ENCODE results near the gene TRIM38.
A peak's percentile ranks its signal among the peaks of the same experiment; 100 is the strongest.

Gene TRIM38

DNA sequence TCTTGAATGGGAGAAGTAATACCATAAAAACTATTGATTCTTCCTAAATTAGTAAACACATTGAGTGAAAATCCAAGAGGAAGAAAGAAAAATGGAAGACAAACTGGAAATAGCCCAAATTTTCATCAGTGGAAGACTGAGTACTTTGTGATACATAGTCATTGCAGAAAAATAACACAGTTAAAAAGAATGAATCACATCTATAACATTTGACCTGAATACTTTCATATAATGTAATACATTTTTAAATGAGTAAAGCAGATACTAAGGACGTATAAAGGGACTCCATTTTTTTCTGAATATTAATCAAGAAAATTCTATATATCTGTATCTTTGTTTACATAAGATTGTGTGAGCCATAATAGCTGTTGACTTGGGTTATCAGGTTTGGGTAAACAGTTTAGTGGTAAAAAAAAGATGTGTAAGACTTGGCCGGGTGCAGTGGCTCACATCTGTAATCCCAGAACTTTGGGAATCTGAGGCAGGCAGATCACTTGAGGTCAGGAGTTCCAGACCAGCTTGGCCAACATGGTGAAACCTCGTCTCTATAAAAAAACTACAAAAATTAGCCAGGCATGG is 27.8 kb upstream of the TRIM38 start:
- Histone ChIP-seq H3K4me1 (ENCODE audit: control insufficient read depth, low read depth, low read length) (no peaks in the 10 kb centered on the region), H3K9ac (ENCODE audit: low read length) (no peak overlapping the region), H3K79me2 (ENCODE audit: control insufficient read depth, insufficient read depth, low read length) (no peaks in the 10 kb centered on the region), H3K4me2 (ENCODE audit: low read length) (no peak overlapping the region), H3K4me3 (ENCODE audit: low read length) (no peak overlapping the region), H2BK120ac (ENCODE audit: low read depth, low read length) (no peak overlapping the region), H2AK5ac (ENCODE audit: low read length) (no peak overlapping the region), H4K8ac (ENCODE audit: low read depth, low read length) (no peak overlapping the region), H3K27me3 (ENCODE audit: insufficient read depth, low read length, poor library complexity) (no peaks in the 10 kb centered on the region), H3K18ac (ENCODE audit: low read length) (no peak overlapping the region), H2BK15ac (replicated peaks; ENCODE audit: low read depth) (no peak overlapping the region), H2BK5ac (ENCODE audit: low read length) (no peak overlapping the region), H3K4ac (ENCODE audit: low read depth, low read length) (no peak overlapping the region), H3K79me1 (ENCODE audit: low read length) (no peaks in the 10 kb centered on the region), H3K23ac (ENCODE audit: low read length) (no peak overlapping the region), H3K36me3 (ENCODE audit: control insufficient read depth, insufficient read depth, low read length) (no peaks in the 10 kb centered on the region), H3K27ac (ENCODE audit: low read depth, low read length) (no peak overlapping the region), H3K56ac (ENCODE audit: low read length) (no peak overlapping the region), H4K5ac (ENCODE audit: low read length) (no peak overlapping the region)
- no CpG with 5 or more reads among the region's 3 CpGs for WGBS (ENCODE audit: extremely low coverage, insufficient coverage, low lambda C conversion rate)
- no peak for DNase-seq

DNA sequence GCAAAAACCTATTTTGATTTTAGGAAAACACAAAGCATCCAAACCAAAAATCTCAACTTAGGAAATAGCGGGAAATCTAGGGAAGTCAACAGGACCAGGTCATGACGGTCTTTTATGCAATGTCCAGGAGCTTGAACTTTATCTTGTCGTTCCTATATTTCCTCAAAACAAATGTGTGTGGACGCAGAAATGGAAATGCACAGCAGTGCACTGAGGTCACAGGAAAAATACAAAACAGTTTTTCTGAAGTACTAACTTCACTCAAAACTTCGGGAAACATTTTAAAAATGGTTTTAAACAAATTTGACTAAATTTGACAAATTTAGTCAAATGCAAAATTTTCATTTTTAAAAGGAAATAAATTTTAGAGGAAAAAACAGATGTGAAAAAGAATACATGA is 26.6 kb upstream of the TRIM38 start:
- H3K79me1 ChIP-seq (ENCODE audit: low read length) = no peaks in the 10 kb centered on the region
- H3K23ac ChIP-seq (ENCODE audit: low read length) = no peak overlapping the region
- no peak overlapping the region for H4K8ac ChIP-seq (ENCODE audit: low read depth, low read length)
- H2BK15ac ChIP-seq (replicated peaks; ENCODE audit: low read depth) = no peak overlapping the region
- H3K56ac ChIP-seq (ENCODE audit: low read length) = no peak overlapping the region
- no peak overlapping the region for H2BK120ac ChIP-seq (ENCODE audit: low read depth, low read length)
- H2AK5ac ChIP-seq (ENCODE audit: low read length) = no peak overlapping the region
- H3K27me3 ChIP-seq (ENCODE audit: insufficient read depth, low read length, poor library complexity) = no peaks in the 10 kb centered on the region
- H3K27ac ChIP-seq (ENCODE audit: low read depth, low read length) = no peak overlapping the region
- no peaks in the 10 kb centered on the region for H3K4me1 ChIP-seq (ENCODE audit: control insufficient read depth, low read depth, low read length)
- DNase-seq = no peak
- no peak overlapping the region for H2BK5ac ChIP-seq (ENCODE audit: low read length)
- no peak overlapping the region for H3K4me3 ChIP-seq (ENCODE audit: low read length)
- H3K9ac ChIP-seq (ENCODE audit: low read length) = no peak overlapping the region
- H3K18ac ChIP-seq (ENCODE audit: low read length) = no peak overlapping the region
- no peak overlapping the region for H3K4ac ChIP-seq (ENCODE audit: low read depth, low read length)
- no peaks in the 10 kb centered on the region for H3K79me2 ChIP-seq (ENCODE audit: control insufficient read depth, insufficient read depth, low read length)
- H3K36me3 ChIP-seq (ENCODE audit: control insufficient read depth, insufficient read depth, low read length) = no peaks in the 10 kb centered on the region
- no CpG with 5 or more reads among the region's 5 CpGs for WGBS (ENCODE audit: extremely low coverage, insufficient coverage, low lambda C conversion rate)
- no peak overlapping the region for H3K4me2 ChIP-seq (ENCODE audit: low read length)
- H4K5ac ChIP-seq (ENCODE audit: low read length) = no peak overlapping the region

DNA sequence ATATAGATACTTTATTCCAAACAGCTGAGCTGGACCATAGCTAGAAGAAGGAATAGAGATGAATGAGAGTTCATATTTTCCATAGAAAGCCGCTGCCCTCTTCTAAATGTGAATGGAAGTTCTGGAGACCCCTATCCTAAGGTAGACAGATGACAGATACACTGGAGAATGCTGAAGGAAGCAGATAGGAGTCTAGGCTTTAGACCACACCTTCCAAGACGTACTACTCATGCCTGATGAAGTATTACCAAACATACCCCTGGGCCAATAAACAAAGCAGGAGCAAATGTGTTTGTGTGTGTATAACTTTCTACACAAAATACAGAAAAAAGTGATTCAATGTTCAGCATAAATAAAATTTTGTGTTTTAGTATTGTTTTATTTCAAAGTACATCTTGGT is 23.0 kb upstream of the TRIM38 start:
- no peak overlapping the region for H2BK15ac ChIP-seq (replicated peaks; ENCODE audit: low read depth)
- H4K5ac ChIP-seq (ENCODE audit: low read length) = no peak overlapping the region
- H3K9ac ChIP-seq (ENCODE audit: low read length) = no peak overlapping the region
- H3K27ac ChIP-seq (ENCODE audit: low read depth, low read length) = no peak overlapping the region
- no peak overlapping the region for H2BK120ac ChIP-seq (ENCODE audit: low read depth, low read length)
- H3K36me3 ChIP-seq (ENCODE audit: control insufficient read depth, insufficient read depth, low read length) = no peaks in the 10 kb centered on the region
- no peak for DNase-seq
- H3K23ac ChIP-seq (ENCODE audit: low read length) = no peak overlapping the region
- H4K8ac ChIP-seq (ENCODE audit: low read depth, low read length) = no peak overlapping the region
- H3K79me1 ChIP-seq (ENCODE audit: low read length) = no peaks in the 10 kb centered on the region
- H3K56ac ChIP-seq (ENCODE audit: low read length) = no peak overlapping the region
- no CpG with 5 or more reads among the region's 2 CpGs for WGBS (ENCODE audit: extremely low coverage, insufficient coverage, low lambda C conversion rate)
- H3K4me3 ChIP-seq (ENCODE audit: low read length) = no peak overlapping the region
- H3K18ac ChIP-seq (ENCODE audit: low read length) = no peak overlapping the region
- no peak overlapping the region for H2AK5ac ChIP-seq (ENCODE audit: low read length)
- no peak overlapping the region for H3K4me2 ChIP-seq (ENCODE audit: low read length)
- H3K4ac ChIP-seq (ENCODE audit: low read depth, low read length) = no peak overlapping the region
- H3K4me1 ChIP-seq (ENCODE audit: control insufficient read depth, low read depth, low read length) = no peaks in the 10 kb centered on the region
- H3K27me3 ChIP-seq (ENCODE audit: insufficient read depth, low read length, poor library complexity) = no peaks in the 10 kb centered on the region
- no peak overlapping the region for H2BK5ac ChIP-seq (ENCODE audit: low read length)
- H3K79me2 ChIP-seq (ENCODE audit: control insufficient read depth, insufficient read depth, low read length) = no peaks in the 10 kb centered on the region

- H3K56ac ChIP-seq (ENCODE audit: low read length) = no peak overlapping the region
- H3K4me2 ChIP-seq (ENCODE audit: low read length) = no peak overlapping the region
- DNase-seq = peak; percentile 49
- H4K8ac ChIP-seq (ENCODE audit: low read depth, low read length) = no peak overlapping the region
- no peaks in the 10 kb centered on the region for H3K36me3 ChIP-seq (ENCODE audit: control insufficient read depth, insufficient read depth, low read length)
- no peaks in the 10 kb centered on the region for H3K4me1 ChIP-seq (ENCODE audit: control insufficient read depth, low read depth, low read length)
- H3K18ac ChIP-seq (ENCODE audit: low read length) = no peak overlapping the region
- no peak overlapping the region for H3K9ac ChIP-seq (ENCODE audit: low read length)
- H4K5ac ChIP-seq (ENCODE audit: low read length) = no peak overlapping the region
- H3K4me3 ChIP-seq (ENCODE audit: low read length) = no peak overlapping the region
- H3K27me3 ChIP-seq (ENCODE audit: insufficient read depth, low read length, poor library complexity) = no peaks in the 10 kb centered on the region
- no peak overlapping the region for H2BK5ac ChIP-seq (ENCODE audit: low read length)
- H3K4ac ChIP-seq (ENCODE audit: low read depth, low read length) = no peak overlapping the region
- H3K79me2 ChIP-seq (ENCODE audit: control insufficient read depth, insufficient read depth, low read length) = no peaks in the 10 kb centered on the region
- H2AK5ac ChIP-seq (ENCODE audit: low read length) = no peak overlapping the region
- H2BK15ac ChIP-seq (replicated peaks; ENCODE audit: low read depth) = no peak overlapping the region
- no peaks in the 10 kb centered on the region for H3K79me1 ChIP-seq (ENCODE audit: low read length)
- H3K23ac ChIP-seq (ENCODE audit: low read length) = no peak overlapping the region
- H3K27ac ChIP-seq (ENCODE audit: low read depth, low read length) = no peak overlapping the region
- WGBS (ENCODE audit: extremely low coverage, insufficient coverage, low lambda C conversion rate) = 100% methylated on average over 1 of the region's 3 CpGs
- H2BK120ac ChIP-seq (ENCODE audit: low read depth, low read length) = no peak overlapping the region
These were observed 19.9 kb upstream of the TRIM38 start for GRCh38 chr6:25942561-25943147.

GRCh38 chr6:25943887-25944286 is 18.7 kb upstream of the TRIM38 start:
- Histone ChIP-seq H3K4me2 (ENCODE audit: low read length) (no peak overlapping the region), H2BK120ac (ENCODE audit: low read depth, low read length) (no peak overlapping the region), H3K27me3 (ENCODE audit: insufficient read depth, low read length, poor library complexity) (no peaks in the 10 kb centered on the region), H3K79me1 (ENCODE audit: low read length) (no peaks in the 10 kb centered on the region), H3K27ac (ENCODE audit: low read depth, low read length) (no peak overlapping the region), H4K8ac (ENCODE audit: low read depth, low read length) (no peak overlapping the region), H3K79me2 (ENCODE audit: control insufficient read depth, insufficient read depth, low read length) (no peaks in the 10 kb centered on the region), H3K23ac (ENCODE audit: low read length) (no peak overlapping the region), H3K9ac (ENCODE audit: low read length) (no peak overlapping the region), H3K4me1 (ENCODE audit: control insufficient read depth, low read depth, low read length) (no peaks in the 10 kb centered on the region), H3K18ac (ENCODE audit: low read length) (no peak overlapping the region), H2AK5ac (ENCODE audit: low read length) (no peak overlapping the region), H3K4me3 (ENCODE audit: low read length) (no peak overlapping the region), H3K4ac (ENCODE audit: low read depth, low read length) (no peak overlapping the region), H3K56ac (ENCODE audit: low read length) (no peak overlapping the region), H4K5ac (ENCODE audit: low read length) (no peak overlapping the region), H3K36me3 (ENCODE audit: control insufficient read depth, insufficient read depth, low read length) (no peaks in the 10 kb centered on the region), H2BK5ac (ENCODE audit: low read length) (no peak overlapping the region), H2BK15ac (replicated peaks; ENCODE audit: low read depth) (no peak overlapping the region)
- no peak for DNase-seq
- no CpG with 5 or more reads among the region's 1 CpG for WGBS (ENCODE audit: extremely low coverage, insufficient coverage, low lambda C conversion rate)
